OCI-LY7 (cell line): ENCODE data around the gene GLRX3. TPM values are rescaled to one million over a fixed set of nuclear protein-coding genes. Genes with fewer than 3 reads are reported as not detected.

ENCODE experiments used
- BruUV-seq: library from RNA; stranded (reverse); fragments of 400-500 nt; replicated peaks from 2 replicates; lab custom pipeline; 2021; lab: Mats Ljungman, UMichigan
- CTCF ChIA-PET: fragments of 300-600 bp; sonication (Branson Sonifier 250); formaldehyde crosslinking; loops from one replicate; lab custom pipeline; 2022; ENCODE audit warnings: antibody characterized with exemption; ENCODE audit not compliant: unreplicated experiment; lab: Charles Lee
- POLR2A ChIA-PET: fragments of 300-600 bp; sonication (Branson Sonifier 250); formaldehyde crosslinking; loops from one replicate; lab custom pipeline; 2022; ENCODE audit warnings: antibody characterized with exemption; lab: Charles Lee
- DNase-seq: peaks from one replicate; pipeline ENCODE4 v3.0.0-alpha.2; 2015; ENCODE audit warnings: low spot score
- H2AFZ ChIP-seq: fragments of 200-600 bp; sonication (generic), shearing (Covaris generic); 2 replicates; pipeline ENCODE4 v1.6.1; 2014; ENCODE audit warnings: mild to moderate bottlenecking, antibody characterized with exemption, low read length, moderate library complexity
- H3K27ac ChIP-seq: fragments of 200-600 bp; sonication (generic); 2 replicates; pipeline ENCODE4 v1.5.1; 2014; ENCODE audit warnings: mixed run types, low read depth, mild to moderate bottlenecking, moderate library complexity, low read length, inconsistent platforms; ENCODE audit not compliant: poor library complexity, severe bottlenecking
- H3K36me3 ChIP-seq: fragments of 200-600 bp; sonication (generic); 2 replicates; pipeline ENCODE4 v1.6.1; 2014; ENCODE audit warnings: mild to moderate bottlenecking, antibody characterized with exemption, low read length, moderate library complexity, mixed read lengths; ENCODE audit not compliant: insufficient read depth
- H3K4me1 ChIP-seq: fragments of 200-600 bp; sonication (generic); 2 replicates; pipeline ENCODE4 v1.5.1; 2014; ENCODE audit warnings: mild to moderate bottlenecking, low read length; ENCODE audit not compliant: insufficient read depth, poor library complexity, severe bottlenecking
- H3K4me2 ChIP-seq: fragments of 200-600 bp; sonication (generic); 2 replicates; pipeline ENCODE4 v1.6.1; 2014; ENCODE audit warnings: mild to moderate bottlenecking, low read length
- H3K4me3 ChIP-seq: fragments of 200-600 bp; sonication (generic); 2 replicates; pipeline ENCODE4 v1.5.1; 2014; ENCODE audit warnings: mild to moderate bottlenecking, low read depth, low read length; ENCODE audit not compliant: poor library complexity, severe bottlenecking
- H3K79me2 ChIP-seq: fragments of 200-600 bp; sonication (generic); 2 replicates; pipeline ENCODE4 v1.6.1; 2016; ENCODE audit warnings: low read depth, mild to moderate bottlenecking, low read length, moderate library complexity, mixed read lengths; ENCODE audit not compliant: insufficient read depth
- H3K9me2 ChIP-seq: fragments of 200-600 bp; sonication (generic); 2 replicates; pipeline ENCODE4 v1.6.1; 2016; ENCODE audit warnings: mild to moderate bottlenecking, low read length, mixed read lengths; ENCODE audit not compliant: insufficient read depth
- H3K9me3 ChIP-seq: fragments of 200-600 bp; sonication (generic); 2 replicates; pipeline ENCODE4 v1.6.1; 2014; ENCODE audit warnings: mild to moderate bottlenecking, mixed run types, low read length, mixed read lengths
- H4K20me1 ChIP-seq: fragments of 200-600 bp; sonication (generic); 2 replicates; pipeline ENCODE4 v1.6.1; 2014; ENCODE audit warnings: mild to moderate bottlenecking, antibody characterized with exemption, low read length, moderate library complexity, mixed read lengths; ENCODE audit not compliant: insufficient read depth
- EZH2phosphoT487 ChIP-seq: fragments of 200-600 bp; sonication (generic); IDR thresholded peaks from 2 replicates; pipeline ENCODE4 v1.6.1; 2018; ENCODE audit warnings: low read depth, borderline replicate concordance, mild to moderate bottlenecking, mixed run types, antibody characterized with exemption, low read length, moderate library complexity, mixed read lengths
- intact Hi-C: fragments of 100-400 bp; cut with micrococcal nuclease; formaldehyde crosslinking; loops from one replicate; pipeline ENCODE4 v1.10.0; 2022; ENCODE audit not compliant: unreplicated experiment
- total RNA-seq, 2 experiments: library from RNA; depleted of rRNA in 1 of 2; stranded (reverse); fragments of >200 nt in 1 of 2; shearing (Covaris generic) in 1 of 2; gene quantifications; 2 replicates each; pipeline ENCODE4 v1.2.3, GENCODE V29; 2014 to 2022
- TF ChIP-seq, protein P1 (sequence below): fragments of 200-600 bp; sonication (generic); conservative IDR thresholded peaks from 2 replicates; pipeline ENCODE4 v1.5.1; 2014; ENCODE audit warnings: mild to moderate bottlenecking, antibody characterized with exemption, low read length, moderate library complexity, mixed read lengths

Gene GLRX3
- total RNA-seq, 2 experiments from 2014 or later, result 83.2 to 117 TPM

DNA sequence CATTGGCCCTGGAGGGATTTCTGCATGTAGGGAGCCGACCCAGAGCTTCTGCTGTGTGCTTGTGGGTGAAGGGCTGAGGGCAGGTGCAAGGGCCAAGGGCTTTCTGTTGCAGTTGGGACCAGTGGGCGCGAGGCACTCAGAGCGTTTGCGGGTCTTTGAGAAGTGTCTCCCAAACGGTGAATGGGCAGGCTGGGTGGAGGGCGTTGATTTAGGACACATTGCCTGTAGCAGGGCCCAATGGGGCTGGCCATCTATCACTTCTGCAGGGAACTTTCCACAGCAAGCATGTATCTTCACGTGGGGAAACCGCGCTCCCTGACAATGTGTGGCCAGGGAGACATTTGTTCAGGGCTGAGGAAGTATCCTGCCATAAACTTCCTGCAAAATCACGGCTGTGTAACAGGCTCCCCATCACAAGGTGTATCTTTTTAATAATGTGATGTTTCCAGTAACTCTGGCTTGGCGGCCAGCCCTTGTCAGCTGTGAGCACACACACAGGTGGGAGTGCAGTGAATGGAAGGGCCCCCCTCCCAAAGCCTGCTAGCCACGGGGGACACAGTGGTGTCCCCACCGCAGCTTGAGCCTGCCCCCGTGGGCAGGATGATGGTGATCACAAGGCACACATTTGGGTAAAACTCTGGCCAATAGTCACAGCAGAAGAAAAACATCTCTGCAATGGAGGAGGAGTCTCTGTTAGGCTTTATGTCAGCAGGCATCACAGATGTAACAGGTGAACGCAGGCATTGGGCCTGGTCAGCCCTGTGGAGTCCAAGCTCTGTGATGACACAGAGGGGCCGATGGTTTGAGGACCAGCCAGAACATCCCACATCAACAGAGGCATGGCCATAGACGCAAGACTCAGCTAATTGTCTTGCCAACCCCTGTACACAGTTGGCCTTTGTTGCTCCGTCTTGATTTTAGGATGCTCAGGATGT, 84.3 kb downstream of the GLRX3 start:
- no peak overlapping the region for H3K4me2 ChIP-seq
- intact Hi-C loops, result no loop called here
- H3K36me3 ChIP-seq, result no peaks in the 10 kb centered on the region
- H3K9me3 ChIP-seq, result no peaks in the 10 kb centered on the region
- no peak for DNase-seq
- H3K27ac ChIP-seq, result no peak overlapping the region
- H4K20me1 ChIP-seq, result no peaks in the 10 kb centered on the region
- TF ChIP-seq, protein P1, sequence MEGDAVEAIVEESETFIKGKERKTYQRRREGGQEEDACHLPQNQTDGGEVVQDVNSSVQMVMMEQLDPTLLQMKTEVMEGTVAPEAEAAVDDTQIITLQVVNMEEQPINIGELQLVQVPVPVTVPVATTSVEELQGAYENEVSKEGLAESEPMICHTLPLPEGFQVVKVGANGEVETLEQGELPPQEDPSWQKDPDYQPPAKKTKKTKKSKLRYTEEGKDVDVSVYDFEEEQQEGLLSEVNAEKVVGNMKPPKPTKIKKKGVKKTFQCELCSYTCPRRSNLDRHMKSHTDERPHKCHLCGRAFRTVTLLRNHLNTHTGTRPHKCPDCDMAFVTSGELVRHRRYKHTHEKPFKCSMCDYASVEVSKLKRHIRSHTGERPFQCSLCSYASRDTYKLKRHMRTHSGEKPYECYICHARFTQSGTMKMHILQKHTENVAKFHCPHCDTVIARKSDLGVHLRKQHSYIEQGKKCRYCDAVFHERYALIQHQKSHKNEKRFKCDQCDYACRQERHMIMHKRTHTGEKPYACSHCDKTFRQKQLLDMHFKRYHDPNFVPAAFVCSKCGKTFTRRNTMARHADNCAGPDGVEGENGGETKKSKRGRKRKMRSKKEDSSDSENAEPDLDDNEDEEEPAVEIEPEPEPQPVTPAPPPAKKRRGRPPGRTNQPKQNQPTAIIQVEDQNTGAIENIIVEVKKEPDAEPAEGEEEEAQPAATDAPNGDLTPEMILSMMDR, result no peak
- no peak for TF ChIP-seq EZH2phosphoT487
- ChIA-PET CTCF (no interaction called here), POLR2A (interaction anchor here (1.1 kb wide), 1 partner anchor 11 kb away, joined by 3 read pairs; no protein-coding TSS in a partner anchor)
- no peaks in the 10 kb centered on the region for H3K4me1 ChIP-seq
- H3K9me2 ChIP-seq, result no peaks in the 10 kb centered on the region
- H2AFZ ChIP-seq, result no peak overlapping the region
- no TSS peak for BruUV-seq
- H3K4me3 ChIP-seq, result no peak overlapping the region
- no peaks in the 10 kb centered on the region for H3K79me2 ChIP-seq

DNA sequence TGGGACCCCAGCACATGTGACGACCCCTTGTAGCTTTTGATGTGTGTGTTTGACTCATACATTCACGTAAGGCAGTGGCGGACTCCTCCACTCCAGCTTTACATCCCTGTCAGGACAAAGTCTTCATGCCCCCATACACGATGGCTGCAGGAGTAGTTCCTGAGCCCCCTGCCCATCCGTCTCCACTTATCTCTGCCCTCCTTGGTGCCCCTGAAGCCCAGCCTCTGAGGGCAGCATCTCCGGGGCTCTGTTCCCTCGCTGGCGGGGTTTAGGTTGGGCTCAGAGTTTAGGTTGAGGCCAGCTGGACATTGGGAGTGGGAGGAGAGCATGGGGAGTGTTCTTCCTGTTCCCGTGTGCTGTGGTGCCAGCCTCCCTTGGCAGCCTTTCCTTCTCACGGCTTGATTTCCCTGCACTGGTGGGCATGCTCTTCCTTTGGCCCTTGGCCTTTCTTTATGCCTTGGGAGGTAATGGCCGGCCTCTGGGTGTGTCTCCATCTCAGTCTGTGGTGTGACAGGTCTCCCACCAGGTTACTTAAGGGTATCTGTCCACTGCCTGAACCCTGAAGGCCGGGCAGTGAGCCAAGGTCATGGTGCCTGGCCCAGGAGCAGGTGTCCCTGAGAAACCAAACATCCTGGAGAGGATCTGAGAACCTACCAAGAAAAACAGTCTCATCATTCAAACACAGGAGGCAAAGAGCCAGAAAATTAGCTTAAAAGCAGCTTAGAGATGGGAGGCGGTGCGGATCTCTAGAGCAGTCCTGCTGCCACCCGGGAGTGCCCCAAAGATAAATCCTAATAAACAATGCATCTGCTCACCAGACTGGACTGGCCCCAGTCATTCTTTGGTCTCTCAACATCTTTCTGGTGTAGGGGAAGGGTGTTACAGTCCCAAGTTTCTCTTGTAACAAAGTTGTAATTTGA, 85.5 kb downstream of the GLRX3 start:
- DNase-seq, result no peak
- no peak overlapping the region for H3K27ac ChIP-seq
- no peaks in the 10 kb centered on the region for H3K4me1 ChIP-seq
- POLR2A ChIA-PET, result interaction anchor here (1.1 kb wide), 1 partner anchor 12 kb away, joined by 3 read pairs; no protein-coding TSS in a partner anchor
- intact Hi-C loops, result no loop called here
- H3K4me2 ChIP-seq, result no peak overlapping the region
- H3K36me3 ChIP-seq, result no peaks in the 10 kb centered on the region
- TF ChIP-seq, protein P1, result no peak
- no peak for TF ChIP-seq EZH2phosphoT487
- CTCF ChIA-PET, result no interaction called here
- no TSS peak for BruUV-seq
- H3K9me3 ChIP-seq, result no peaks in the 10 kb centered on the region
- H3K9me2 ChIP-seq, result no peaks in the 10 kb centered on the region
- H4K20me1 ChIP-seq, result no peaks in the 10 kb centered on the region
- H2AFZ ChIP-seq, result no peak overlapping the region
- no peaks in the 10 kb centered on the region for H3K79me2 ChIP-seq
- H3K4me3 ChIP-seq, result no peak overlapping the region
